HL-60 (cell line): ENCODE measurements around the gene MTR.

Experiments used
- DNase-seq, 2 experiments: peaks; one replicate each; pipeline ENCODE4 v3.0.0-alpha.2; 2010 to 2020; ENCODE audit warnings: low read depth in 1 of 2, low spot score in 1 of 2
- H3K27ac ChIP-seq: fragments of 250-450 bp; sonication (Bioruptor Pico); replicated peaks from 2 replicates; pipeline ENCODE4 v1.5.1; 2020; ENCODE audit warnings: mild to moderate bottlenecking, moderate library complexity
- H3K27me3 ChIP-seq: fragments of 250-450 bp; sonication (Bioruptor Pico); 2 replicates; pipeline ENCODE4 v1.5.1; 2021; ENCODE audit warnings: mild to moderate bottlenecking, moderate library complexity; ENCODE audit not compliant: insufficient read depth, poor library complexity, severe bottlenecking
- H3K4me3 ChIP-seq: replicated peaks from 2 replicates; pipeline ENCODE4 v1.5.1; 2011; ENCODE audit warnings: mild to moderate bottlenecking, control low read depth, low read length; ENCODE audit not compliant: insufficient read depth
- CTCF ChIP-seq: IDR thresholded peaks from one replicate; pipeline ENCODE4 v1.5.1; 2011; ENCODE audit warnings: low read length, control low read depth, inconsistent platforms; ENCODE audit not compliant: insufficient read depth
- GABPA ChIP-seq: IDR thresholded peaks from 2 replicates; pipeline ENCODE4 v1.6.1; 2012; ENCODE audit warnings: low read depth
- POLR2AphosphoS5 ChIP-seq: IDR thresholded peaks from 2 replicates; pipeline ENCODE4 v1.6.1; 2012; ENCODE audit warnings: low read depth
- REST ChIP-seq: IDR thresholded peaks from 2 replicates; pipeline ENCODE4 v1.6.1; 2012; ENCODE audit warnings: low read depth; ENCODE audit not compliant: insufficient replicate concordance
- SPI1 ChIP-seq: IDR thresholded peaks from 2 replicates; pipeline ENCODE4 v1.6.1; 2012; ENCODE audit warnings: low read depth, mild to moderate bottlenecking, borderline replicate concordance

The MTR gene

GRCh38 chr1:236819856-236820255, 24.8 kb downstream of the MTR start:
- Histone ChIP-seq H3K27ac (no peak overlapping the region), H3K4me3 (no peak overlapping the region), H3K27me3 (no peaks in the 10 kb centered on the region)
- TF ChIP-seq GABPA (no peak), REST (no peak), POLR2AphosphoS5 (no peak), CTCF (no peak), SPI1 (no peak)
- DNase-seq, result no peak

GRCh38 chr1:236821091-236821627, 26.1 kb downstream of the MTR start:
- Histone ChIP-seq H3K4me3 (no peak overlapping the region), H3K27ac (no peak overlapping the region), H3K27me3 (no peaks in the 10 kb centered on the region)
- no peak for DNase-seq
- TF ChIP-seq GABPA (no peak), SPI1 (no peak), CTCF (no peak), POLR2AphosphoS5 (no peak), REST (no peak)

GRCh38 chr1:236823559-236823958, 28.5 kb downstream of the MTR start:
- no peak overlapping the region for H3K4me3 ChIP-seq
- TF ChIP-seq REST (no peak), CTCF (no peak), SPI1 (no peak), GABPA (no peak), POLR2AphosphoS5 (no peak)
- no peaks in the 10 kb centered on the region for H3K27me3 ChIP-seq
- DNase-seq, result no peak
- H3K27ac ChIP-seq, result no peak overlapping the region
